ENCODE data around the gene TMPRSS4. TPM values are rescaled to one million over a fixed set of nuclear protein-coding genes. Genes with fewer than 3 reads are reported as not detected.

TMPRSS4 gene
- total and polyA plus RNA-seq, 2 of the 13 experiments (the other 11 are each of a cell fraction or from before 2014, with no cell fraction given): 0.32 TPM; not detected in 1

DNA sequence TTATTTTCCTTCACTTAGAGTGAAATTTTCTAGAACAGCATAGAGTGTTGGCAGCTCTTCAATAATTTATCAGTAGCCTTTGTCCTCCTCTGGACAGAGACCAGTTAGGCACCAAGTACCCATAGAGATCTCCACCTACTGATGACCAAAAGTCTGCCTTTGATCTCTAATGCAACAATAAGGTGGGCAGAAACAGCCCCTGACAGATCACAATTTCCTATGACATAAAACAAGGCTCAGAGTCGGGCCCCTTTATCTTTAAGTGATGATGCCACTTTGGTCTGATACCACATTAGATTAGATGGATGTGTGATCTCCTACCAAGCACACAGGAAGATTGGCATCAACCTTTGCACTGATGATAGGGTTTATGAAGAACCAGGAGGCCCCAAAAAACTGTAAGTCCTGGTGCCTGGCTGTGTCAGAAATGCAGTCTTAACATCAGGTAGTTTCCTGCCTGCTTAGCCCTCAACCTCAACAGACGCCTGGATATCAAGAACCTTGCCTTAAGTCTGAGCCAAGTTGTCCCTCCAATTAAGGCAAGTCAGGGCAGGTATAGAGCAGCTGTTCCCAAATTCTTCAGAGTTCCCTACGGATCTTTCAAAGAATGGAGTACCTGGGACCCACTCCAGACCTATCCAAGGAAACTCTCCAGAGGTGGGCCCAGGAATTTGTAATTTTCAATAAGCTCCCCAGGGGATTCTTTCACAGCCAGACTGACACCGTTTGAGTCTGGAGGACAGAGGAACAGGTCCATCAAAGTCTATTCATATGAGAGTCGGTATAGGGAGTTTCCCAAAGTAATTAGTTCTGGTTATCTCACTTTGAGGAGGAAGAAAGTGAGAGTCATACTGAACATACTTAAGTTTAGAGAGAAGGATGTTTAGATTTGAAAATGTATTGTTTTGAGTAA is 30.6 kb upstream of the TMPRSS4 start:
- 4% methylated on average over 4 of the region's 5 CpGs for WGBS (ENCODE audit: low lambda C conversion rate)
- no peak for TF ChIP-seq KAT2B (IDR thresholded peaks at IDR 0.05; ENCODE audit: borderline replicate concordance, low read depth, low read length)
- TF ChIP-seq KLF16 (CRISPR knock-in tag; IDR thresholded peaks at IDR 0.05): no peak
- TF ChIP-seq FOXC1 (CRISPR knock-in tag; IDR thresholded peaks at IDR 0.05; ENCODE audit: borderline replicate concordance): no peak
- TF ChIP-seq, protein P1, sequence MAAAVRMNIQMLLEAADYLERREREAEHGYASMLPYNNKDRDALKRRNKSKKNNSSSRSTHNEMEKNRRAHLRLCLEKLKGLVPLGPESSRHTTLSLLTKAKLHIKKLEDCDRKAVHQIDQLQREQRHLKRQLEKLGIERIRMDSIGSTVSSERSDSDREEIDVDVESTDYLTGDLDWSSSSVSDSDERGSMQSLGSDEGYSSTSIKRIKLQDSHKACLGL (CRISPR knock-in tag; IDR thresholded peaks at IDR 0.05): no peak
- no peak for TF ChIP-seq PHF20 (CRISPR knock-in tag; IDR thresholded peaks at IDR 0.05)
- TF ChIP-seq SOX5 (CRISPR knock-in tag; IDR thresholded peaks at IDR 0.05; ENCODE audit: borderline replicate concordance): no peak
- TF ChIP-seq, protein P2, sequence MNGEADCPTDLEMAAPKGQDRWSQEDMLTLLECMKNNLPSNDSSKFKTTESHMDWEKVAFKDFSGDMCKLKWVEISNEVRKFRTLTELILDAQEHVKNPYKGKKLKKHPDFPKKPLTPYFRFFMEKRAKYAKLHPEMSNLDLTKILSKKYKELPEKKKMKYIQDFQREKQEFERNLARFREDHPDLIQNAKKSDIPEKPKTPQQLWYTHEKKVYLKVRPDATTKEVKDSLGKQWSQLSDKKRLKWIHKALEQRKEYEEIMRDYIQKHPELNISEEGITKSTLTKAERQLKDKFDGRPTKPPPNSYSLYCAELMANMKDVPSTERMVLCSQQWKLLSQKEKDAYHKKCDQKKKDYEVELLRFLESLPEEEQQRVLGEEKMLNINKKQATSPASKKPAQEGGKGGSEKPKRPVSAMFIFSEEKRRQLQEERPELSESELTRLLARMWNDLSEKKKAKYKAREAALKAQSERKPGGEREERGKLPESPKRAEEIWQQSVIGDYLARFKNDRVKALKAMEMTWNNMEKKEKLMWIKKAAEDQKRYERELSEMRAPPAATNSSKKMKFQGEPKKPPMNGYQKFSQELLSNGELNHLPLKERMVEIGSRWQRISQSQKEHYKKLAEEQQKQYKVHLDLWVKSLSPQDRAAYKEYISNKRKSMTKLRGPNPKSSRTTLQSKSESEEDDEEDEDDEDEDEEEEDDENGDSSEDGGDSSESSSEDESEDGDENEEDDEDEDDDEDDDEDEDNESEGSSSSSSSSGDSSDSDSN (CRISPR knock-in tag; IDR thresholded peaks at IDR 0.05): no peak
- TF ChIP-seq ZMYM4 (CRISPR knock-in tag; IDR thresholded peaks at IDR 0.05): no peak
- no peak for TF ChIP-seq CREBL2 (CRISPR knock-in tag; IDR thresholded peaks at IDR 0.05; ENCODE audit: borderline replicate concordance)
- in situ Hi-C loops (cut with HindIII; ENCODE audit: extremely low pct_ligation_motif_present, low pct_unique_long_range_greater_than_20kb) (no loop called here), intact Hi-C loops (cut with micrococcal nuclease; ENCODE audit: unreplicated experiment) (no loop called here)
- Histone ChIP-seq H3K9me3 (ENCODE audit: low read length) (no peaks in the 10 kb centered on the region), H3K4me3 (replicated peaks in 1 of 3; ENCODE audit: insufficient read depth in 1 of 3, low read depth in 2 of 3, low read length in 3 of 3) (no peak overlapping the region), H3K36me3 (replicated peaks in 1 of 2; ENCODE audit: control insufficient read depth in 1 of 2, insufficient read depth in 2 of 2, low read length in 2 of 2) (no peaks in the 10 kb centered on the region), H3K9ac (ENCODE audit: insufficient read depth, low read depth, low read length) (no peak overlapping the region), H3K27me3 (ENCODE audit: control insufficient read depth in 1 of 2, insufficient read depth in 2 of 2, low read length in 2 of 2) (peaks cover 0 to 14% of the 10 kb centered on the region in 2 experiments; a peak in 1 of 5 replicates), H2AFZ (ENCODE audit: low read length) (no peak overlapping the region), H3K79me2 (ENCODE audit: insufficient read depth, low read length) (no peaks in the 10 kb centered on the region), H3K27ac (ENCODE audit: extremely low read length, insufficient read depth, low read length) (no peak overlapping the region), H3K4me1 (ENCODE audit: insufficient read depth, low read length) (no peaks in the 10 kb centered on the region), H4K20me1 (ENCODE audit: insufficient read depth, low read length) (no peaks in the 10 kb centered on the region), H3K4me2 (ENCODE audit: low read depth, low read length) (no peak overlapping the region)
- POLR2A ChIA-PET: no interaction called here
- CTCF ChIA-PET (ENCODE audit: low intra/inter-chr PET ratio, low total read pairs): no interaction called here
- no TSS peak for BruUV-seq (replicated peaks)
- FAIRE-seq: no peak
- DNase-seq (ENCODE audit: low spot score): no peak
- no peak for ATAC-seq

Measured in HepG2 (cell line).